ENCODE measurements around the gene KCNMB3.

The KCNMB3 gene

DNA sequence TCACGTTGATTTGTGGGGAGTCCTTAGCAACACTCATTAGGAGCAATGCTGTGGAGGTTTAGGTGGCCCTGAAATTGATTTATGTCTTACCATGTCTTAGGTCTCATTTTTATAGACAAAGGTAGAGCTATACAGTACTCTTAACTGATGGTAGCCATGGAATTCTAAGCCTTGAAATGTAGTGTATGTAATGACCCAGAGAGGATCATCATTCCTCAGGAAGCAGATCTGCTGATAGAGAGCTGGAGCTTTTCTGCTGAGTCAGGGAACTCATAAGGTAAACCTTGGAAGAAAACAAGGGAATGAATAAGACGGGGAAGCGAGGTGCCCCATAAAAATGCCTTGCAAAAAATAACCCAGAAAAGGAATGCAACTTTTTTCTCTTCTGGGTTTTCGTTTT lies 37.9 kb upstream of the KCNMB3 start:
- Histone ChIP-seq H3K9ac (ENCODE audit: low read depth, low read length, poor library complexity, severe bottlenecking) (no peak overlapping the region), H2AFZ (ENCODE audit: low read length) (no peak overlapping the region), H3K4me1 (ENCODE audit: insufficient read depth, low read length, poor library complexity, severe bottlenecking) (no peaks in the 10 kb centered on the region), H3K9me3 (ENCODE audit: insufficient read depth, low read depth, low read length) (no peaks in the 10 kb centered on the region), H3K4me2 (ENCODE audit: low read depth, low read length, poor library complexity, severe bottlenecking) (no peak overlapping the region), H4K20me1 (ENCODE audit: insufficient read depth, low read length, poor library complexity, severe bottlenecking) (no peaks in the 10 kb centered on the region), H3K9me2 (replicated peaks; ENCODE audit: low read depth, low read length) (no peaks in the 10 kb centered on the region), H3K27me3 (ENCODE audit: insufficient read depth, low read length, poor library complexity, severe bottlenecking) (no peaks in the 10 kb centered on the region), H3F3A (ENCODE audit: low read depth) (no peaks in the 10 kb centered on the region), H3K79me2 (ENCODE audit: insufficient read depth, low read length) (no peaks in the 10 kb centered on the region), H3K4me3 (ENCODE audit: low read length, poor library complexity, severe bottlenecking) (no peak overlapping the region), H3K36me3 (ENCODE audit: insufficient read depth, low read length) (no peaks in the 10 kb centered on the region)
- no peak for TF ChIP-seq EZH2phosphoT487 (IDR thresholded peaks at IDR 0.05; ENCODE audit: borderline replicate concordance)
- TF ChIP-seq, protein P1, sequence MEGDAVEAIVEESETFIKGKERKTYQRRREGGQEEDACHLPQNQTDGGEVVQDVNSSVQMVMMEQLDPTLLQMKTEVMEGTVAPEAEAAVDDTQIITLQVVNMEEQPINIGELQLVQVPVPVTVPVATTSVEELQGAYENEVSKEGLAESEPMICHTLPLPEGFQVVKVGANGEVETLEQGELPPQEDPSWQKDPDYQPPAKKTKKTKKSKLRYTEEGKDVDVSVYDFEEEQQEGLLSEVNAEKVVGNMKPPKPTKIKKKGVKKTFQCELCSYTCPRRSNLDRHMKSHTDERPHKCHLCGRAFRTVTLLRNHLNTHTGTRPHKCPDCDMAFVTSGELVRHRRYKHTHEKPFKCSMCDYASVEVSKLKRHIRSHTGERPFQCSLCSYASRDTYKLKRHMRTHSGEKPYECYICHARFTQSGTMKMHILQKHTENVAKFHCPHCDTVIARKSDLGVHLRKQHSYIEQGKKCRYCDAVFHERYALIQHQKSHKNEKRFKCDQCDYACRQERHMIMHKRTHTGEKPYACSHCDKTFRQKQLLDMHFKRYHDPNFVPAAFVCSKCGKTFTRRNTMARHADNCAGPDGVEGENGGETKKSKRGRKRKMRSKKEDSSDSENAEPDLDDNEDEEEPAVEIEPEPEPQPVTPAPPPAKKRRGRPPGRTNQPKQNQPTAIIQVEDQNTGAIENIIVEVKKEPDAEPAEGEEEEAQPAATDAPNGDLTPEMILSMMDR (conservative IDR thresholded peaks at IDR 0.05; ENCODE audit: low read length): no peak

DNA sequence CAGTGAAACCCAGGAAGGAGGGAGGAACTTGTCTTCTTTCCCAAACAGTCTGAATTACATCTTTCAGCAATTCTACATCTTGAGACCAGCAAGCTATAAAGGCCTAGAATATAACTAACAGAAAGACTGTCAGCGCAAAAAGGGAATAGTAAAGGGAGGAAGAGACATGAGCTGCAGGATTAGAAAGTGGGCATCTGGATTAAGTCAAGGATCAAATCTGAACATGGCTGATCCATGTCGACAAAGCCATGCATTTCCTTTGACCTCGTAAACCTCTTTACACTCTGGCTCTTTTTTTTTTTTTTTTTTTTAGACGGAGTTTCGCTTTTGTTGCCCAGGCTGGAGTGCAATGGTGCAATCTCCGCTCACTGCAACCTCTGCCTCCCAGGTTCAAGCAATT lies 35.4 kb upstream of the KCNMB3 start:
- Histone ChIP-seq H3K4me2 (ENCODE audit: low read depth, low read length, poor library complexity, severe bottlenecking) (no peak overlapping the region), H2AFZ (ENCODE audit: low read length) (no peak overlapping the region), H3K9ac (ENCODE audit: low read depth, low read length, poor library complexity, severe bottlenecking) (no peak overlapping the region)

DNA sequence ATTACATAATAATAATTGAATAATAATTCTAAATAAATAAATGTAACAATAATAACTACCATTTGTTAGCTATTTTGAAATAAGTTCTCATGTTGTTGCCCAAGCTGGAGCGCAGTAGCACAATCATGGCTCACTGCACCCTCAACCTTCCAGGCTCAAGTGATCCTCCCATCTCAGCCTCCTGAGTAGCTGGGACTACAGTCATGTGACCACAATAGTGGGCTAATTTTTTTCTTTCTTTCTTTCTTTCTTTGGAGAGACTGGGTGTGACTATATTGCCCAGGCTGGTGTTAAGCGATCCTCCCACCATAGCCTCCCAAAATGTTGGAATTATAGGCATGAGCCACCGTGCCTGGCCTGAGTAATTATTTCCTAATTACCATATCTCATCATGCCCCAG lies 30.9 kb upstream of the KCNMB3 start:
- Histone ChIP-seq H3K79me2 (ENCODE audit: insufficient read depth, low read length) (no peaks in the 10 kb centered on the region), H3K4me3 (ENCODE audit: low read length, poor library complexity, severe bottlenecking) (no peak overlapping the region), H3K4me2 (ENCODE audit: low read depth, low read length, poor library complexity, severe bottlenecking) (no peak overlapping the region), H3K9me2 (replicated peaks; ENCODE audit: low read depth, low read length) (no peaks in the 10 kb centered on the region), H4K20me1 (ENCODE audit: insufficient read depth, low read length, poor library complexity, severe bottlenecking) (no peaks in the 10 kb centered on the region), H3K9ac (ENCODE audit: low read depth, low read length, poor library complexity, severe bottlenecking) (no peak overlapping the region), H3K4me1 (ENCODE audit: insufficient read depth, low read length, poor library complexity, severe bottlenecking) (no peaks in the 10 kb centered on the region), H3K36me3 (ENCODE audit: insufficient read depth, low read length) (no peaks in the 10 kb centered on the region), H3K9me3 (ENCODE audit: insufficient read depth, low read depth, low read length) (no peaks in the 10 kb centered on the region), H3F3A (ENCODE audit: low read depth) (no peaks in the 10 kb centered on the region), H3K27me3 (ENCODE audit: insufficient read depth, low read length, poor library complexity, severe bottlenecking) (no peaks in the 10 kb centered on the region), H2AFZ (ENCODE audit: low read length) (no peak overlapping the region)
- TF ChIP-seq EZH2phosphoT487 (IDR thresholded peaks at IDR 0.05; ENCODE audit: borderline replicate concordance): no peak

More for the DNA sequence above, 35.4 kb upstream of the KCNMB3 start:
- Histone ChIP-seq H3K9me2 (replicated peaks; ENCODE audit: low read depth, low read length) (no peaks in the 10 kb centered on the region), H3K27me3 (ENCODE audit: insufficient read depth, low read length, poor library complexity, severe bottlenecking) (no peaks in the 10 kb centered on the region), H3K79me2 (ENCODE audit: insufficient read depth, low read length) (no peaks in the 10 kb centered on the region), H3K9me3 (ENCODE audit: insufficient read depth, low read depth, low read length) (no peaks in the 10 kb centered on the region), H3F3A (ENCODE audit: low read depth) (no peaks in the 10 kb centered on the region), H3K4me3 (ENCODE audit: low read length, poor library complexity, severe bottlenecking) (no peak overlapping the region), H4K20me1 (ENCODE audit: insufficient read depth, low read length, poor library complexity, severe bottlenecking) (no peaks in the 10 kb centered on the region), H3K36me3 (ENCODE audit: insufficient read depth, low read length) (no peaks in the 10 kb centered on the region), H3K4me1 (ENCODE audit: insufficient read depth, low read length, poor library complexity, severe bottlenecking) (no peaks in the 10 kb centered on the region)
- no peak for TF ChIP-seq EZH2phosphoT487 (IDR thresholded peaks at IDR 0.05; ENCODE audit: borderline replicate concordance)
- TF ChIP-seq, protein P1 (conservative IDR thresholded peaks at IDR 0.05; ENCODE audit: low read length): no peak

DNA sequence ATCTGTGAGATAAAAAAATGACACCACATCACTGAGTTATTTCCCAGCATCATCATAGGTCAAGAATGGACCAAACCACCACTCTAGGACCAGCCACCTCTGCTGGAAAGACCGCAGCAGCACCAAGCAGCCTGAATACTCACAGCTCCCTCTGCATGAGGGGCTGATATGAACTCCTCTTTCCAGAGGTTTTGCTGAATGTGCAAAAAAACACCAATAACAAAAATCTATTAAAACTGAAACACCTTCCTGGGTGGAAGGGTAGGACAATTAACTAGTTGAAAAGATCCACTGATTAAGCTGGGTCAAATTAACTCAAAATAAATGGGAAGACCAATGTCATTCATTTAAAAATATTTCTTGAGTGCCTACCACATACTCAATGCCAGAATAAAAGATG lies 28.9 kb upstream of the KCNMB3 start:
- Histone ChIP-seq H3K4me2 (ENCODE audit: low read depth, low read length, poor library complexity, severe bottlenecking) (no peak overlapping the region), H4K20me1 (ENCODE audit: insufficient read depth, low read length, poor library complexity, severe bottlenecking) (no peaks in the 10 kb centered on the region), H3K9ac (ENCODE audit: low read depth, low read length, poor library complexity, severe bottlenecking) (no peak overlapping the region), H3F3A (ENCODE audit: low read depth) (no peaks in the 10 kb centered on the region), H3K4me3 (ENCODE audit: low read length, poor library complexity, severe bottlenecking) (no peak overlapping the region), H3K4me1 (ENCODE audit: insufficient read depth, low read length, poor library complexity, severe bottlenecking) (no peaks in the 10 kb centered on the region), H3K79me2 (ENCODE audit: insufficient read depth, low read length) (no peaks in the 10 kb centered on the region), H3K9me3 (ENCODE audit: insufficient read depth, low read depth, low read length) (no peaks in the 10 kb centered on the region), H2AFZ (ENCODE audit: low read length) (no peak overlapping the region), H3K27me3 (ENCODE audit: insufficient read depth, low read length, poor library complexity, severe bottlenecking) (no peaks in the 10 kb centered on the region), H3K36me3 (ENCODE audit: insufficient read depth, low read length) (no peaks in the 10 kb centered on the region), H3K9me2 (replicated peaks; ENCODE audit: low read depth, low read length) (no peaks in the 10 kb centered on the region)
- TF ChIP-seq, protein P1 (conservative IDR thresholded peaks at IDR 0.05; ENCODE audit: low read length): no peak
- no peak for TF ChIP-seq EZH2phosphoT487 (IDR thresholded peaks at IDR 0.05; ENCODE audit: borderline replicate concordance)

Measured in Loucy (cell line).